Loucy (cell line): ENCODE results near the gene MRPL48.

Source experiments
- EZH2phosphoT487 ChIP-seq: fragments of 200-600 bp; IDR thresholded peaks from 2 replicates; pipeline ENCODE4 v1.6.1; 2018; ENCODE audit warnings: antibody characterized with exemption, mild to moderate bottlenecking, moderate library complexity, borderline replicate concordance
- TF ChIP-seq, protein P1 (sequence below): fragments of 200-600 bp; sonication (generic); conservative IDR thresholded peaks from 2 replicates; pipeline ENCODE4 v1.5.1; 2014; ENCODE audit warnings: mild to moderate bottlenecking, antibody characterized with exemption, low read length

DNA sequence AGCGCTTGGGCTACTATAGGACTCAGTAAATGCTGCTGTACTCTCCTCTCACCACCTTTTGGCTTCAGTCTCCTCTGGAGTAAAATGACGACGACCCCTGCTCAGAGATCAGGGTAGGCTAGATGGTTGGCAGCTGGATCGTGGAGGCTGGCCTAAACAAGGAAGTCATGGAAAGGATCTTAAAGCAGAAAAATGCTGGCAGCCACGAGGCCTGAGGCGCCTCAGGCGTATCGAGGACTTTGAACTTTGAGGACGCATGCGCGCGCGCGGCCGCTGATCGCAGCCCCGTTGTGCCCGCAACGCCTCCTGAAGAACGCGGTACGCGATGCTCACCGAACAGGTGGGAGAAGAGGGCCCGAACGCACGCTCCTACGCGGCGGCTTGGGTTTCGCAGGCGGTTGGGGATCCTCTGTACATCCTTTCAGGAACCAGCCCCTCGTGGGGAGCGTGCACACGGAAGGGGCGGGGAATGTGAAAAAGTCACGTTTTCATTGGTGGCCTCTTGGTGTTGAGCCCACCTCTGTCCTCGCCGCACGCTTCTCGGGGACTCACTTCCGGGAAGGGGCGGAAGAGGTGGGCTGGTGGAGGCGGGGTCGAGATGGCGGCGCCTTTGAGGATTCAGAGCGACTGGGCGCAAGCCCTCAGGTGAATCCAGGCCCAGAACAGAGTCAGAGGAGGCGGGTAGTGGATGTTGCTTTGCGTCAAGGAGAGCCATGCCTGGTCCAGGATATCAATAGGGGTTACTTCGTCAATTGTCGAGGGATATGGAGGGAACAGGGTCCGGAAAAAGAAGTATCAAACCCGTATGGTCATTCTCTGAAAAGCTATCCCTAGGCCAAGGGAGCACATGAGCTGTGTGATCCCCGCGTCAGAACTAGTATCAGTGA, 89.0 kb downstream of the MRPL48 start, which contains the start of the genes COA4 and PAAF1:
- TF ChIP-seq, protein P1, sequence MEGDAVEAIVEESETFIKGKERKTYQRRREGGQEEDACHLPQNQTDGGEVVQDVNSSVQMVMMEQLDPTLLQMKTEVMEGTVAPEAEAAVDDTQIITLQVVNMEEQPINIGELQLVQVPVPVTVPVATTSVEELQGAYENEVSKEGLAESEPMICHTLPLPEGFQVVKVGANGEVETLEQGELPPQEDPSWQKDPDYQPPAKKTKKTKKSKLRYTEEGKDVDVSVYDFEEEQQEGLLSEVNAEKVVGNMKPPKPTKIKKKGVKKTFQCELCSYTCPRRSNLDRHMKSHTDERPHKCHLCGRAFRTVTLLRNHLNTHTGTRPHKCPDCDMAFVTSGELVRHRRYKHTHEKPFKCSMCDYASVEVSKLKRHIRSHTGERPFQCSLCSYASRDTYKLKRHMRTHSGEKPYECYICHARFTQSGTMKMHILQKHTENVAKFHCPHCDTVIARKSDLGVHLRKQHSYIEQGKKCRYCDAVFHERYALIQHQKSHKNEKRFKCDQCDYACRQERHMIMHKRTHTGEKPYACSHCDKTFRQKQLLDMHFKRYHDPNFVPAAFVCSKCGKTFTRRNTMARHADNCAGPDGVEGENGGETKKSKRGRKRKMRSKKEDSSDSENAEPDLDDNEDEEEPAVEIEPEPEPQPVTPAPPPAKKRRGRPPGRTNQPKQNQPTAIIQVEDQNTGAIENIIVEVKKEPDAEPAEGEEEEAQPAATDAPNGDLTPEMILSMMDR, result no peak
- no peak for TF ChIP-seq EZH2phosphoT487
